Prostate gland (tissue), 2 donors: Measurements from ENCODE around the gene ENTPD8. TPM values are rescaled to one million over a fixed set of nuclear protein-coding genes. Genes with fewer than 3 reads are reported as not detected.
A peak's percentile ranks its signal among the peaks of the same experiment; 100 is the strongest.

ENCODE experiments used
- DNase-seq: peaks from one replicate; pipeline ENCODE4 v3.0.0-alpha.2; 2019; ENCODE audit warnings: low spot score
- H3K27ac ChIP-seq, 2 donors: fragments of 200-600 bp; sonication (generic); 2 replicates each; pipeline ENCODE4 v1.5.1; 2017 to 2019
- H3K27me3 ChIP-seq: fragments of 200-600 bp; sonication (generic); replicated peaks from 2 replicates; pipeline ENCODE4 v1.5.1; 2019; ENCODE audit not compliant: insufficient read depth
- H3K36me3 ChIP-seq, 2 donors: fragments of 200-600 bp; sonication (generic); 1 replicate in 1 of 2; 2 replicates in 1 of 2; pipeline versions ENCODE4 v1.5.1 to v1.8.1; 2017 to 2019
- H3K4me1 ChIP-seq: fragments of 200-600 bp; sonication (generic); replicated peaks from 2 replicates; pipeline ENCODE4 v1.5.1; 2019
- H3K4me3 ChIP-seq, 2 donors: fragments of 200-600 bp; sonication (generic); 2 replicates each; pipeline ENCODE4 v1.5.1; 2017 to 2019
- H3K9me3 ChIP-seq: fragments of 200-600 bp; sonication (generic); 2 replicates; pipeline ENCODE4 v1.5.1; 2017
- POLR2A ChIP-seq: fragments of 450-650 bp; IDR thresholded peaks from one replicate; pipeline ENCODE4 v1.6.1; 2016; ENCODE audit warnings: antibody characterized with exemption, mild to moderate bottlenecking
- POLR2AphosphoS5 ChIP-seq: sonication (generic); formaldehyde crosslinking; IDR thresholded peaks from one replicate; pipeline ENCODE4 v1.6.1; 2017; ENCODE audit warnings: antibody characterized with exemption
- WGBS: methylation state at CpG from one replicate; pipeline ENCODE4 v1.1.5; 2018; 5-methylcytosine and 5-hydroxymethylcytosine counted together
- intact Hi-C: fragments of 100-400 bp; cut with DNase I; formaldehyde crosslinking; loops from one replicate; pipeline ENCODE4 v1.14.2; 2022
- total RNA-seq, 2 donors: library from RNA; depleted of rRNA; stranded (reverse); fragments of >200 nt; gene quantifications; one replicate each; pipeline ENCODE4 v1.1.0, GENCODE V29; 2016
- TF ChIP-seq, protein P1 (sequence below), 4 experiments: fragments of 200-600 bp in 2 of 4; fragments of 450-650 bp in 2 of 4; sonication (generic) in 2 of 4; IDR thresholded peaks; 1 replicate in 3 of 4; 2 replicates in 1 of 4; pipeline ENCODE4 v1.5.1; 2016 to 2019; ENCODE audit warnings: antibody characterized with exemption in 4 of 4, mild to moderate bottlenecking in 2 of 4, moderate library complexity in 2 of 4

Gene ENTPD8
- total RNA-seq, 2 donors from 2014 or later = 1.8 TPM

DNA sequence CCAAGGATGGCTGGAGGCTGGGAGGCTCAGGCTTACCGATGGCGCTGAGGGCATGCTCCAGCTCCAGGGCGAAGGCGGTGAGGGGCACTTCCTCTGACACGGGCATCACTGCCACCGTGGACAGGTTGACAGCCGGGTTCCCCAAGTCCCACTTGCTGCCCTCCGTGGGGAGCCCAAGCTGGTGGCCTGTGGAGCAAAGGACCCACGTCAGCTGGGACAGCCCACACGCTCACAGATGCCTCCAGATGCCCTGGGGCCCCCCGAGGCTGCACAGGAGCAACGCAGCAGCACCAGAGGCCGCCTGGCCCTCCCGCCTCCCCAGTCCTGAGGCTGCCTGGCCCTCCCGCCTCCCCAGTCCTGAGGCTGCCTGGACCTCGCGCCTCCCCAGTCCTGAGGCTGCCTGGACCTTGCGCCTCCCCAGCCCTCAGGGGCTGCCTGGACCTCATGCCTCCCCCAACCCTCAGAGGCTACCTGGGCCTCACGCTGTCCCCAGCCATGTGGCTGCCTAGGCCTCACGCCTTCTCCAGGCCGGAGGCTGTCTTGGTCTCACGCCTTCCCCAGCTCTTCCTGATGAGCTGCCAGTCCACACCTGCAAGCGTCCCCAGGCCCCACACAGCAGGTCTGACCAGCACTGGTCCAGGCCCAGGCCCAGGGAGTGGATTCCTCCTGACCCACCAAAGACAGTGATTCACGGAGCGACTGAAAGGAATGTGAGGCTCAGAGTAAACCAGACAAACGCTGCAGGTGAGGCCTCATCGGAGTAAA, 43.6 kb upstream of the ENTPD8 start:
- Histone ChIP-seq H3K4me1 (peaks cover 4% of the 10 kb centered on the region), H3K9me3 (no peaks in the 10 kb centered on the region), H3K27ac (peak overlapping the region in 1 of 2 donors; percentile 51), H3K36me3 (no peaks in the 10 kb centered on the region), H3K4me3 (no peak overlapping the region), H3K27me3 (no peaks in the 10 kb centered on the region)
- intact Hi-C loops = no loop called here
- no peak for DNase-seq
- TF ChIP-seq, protein P1, sequence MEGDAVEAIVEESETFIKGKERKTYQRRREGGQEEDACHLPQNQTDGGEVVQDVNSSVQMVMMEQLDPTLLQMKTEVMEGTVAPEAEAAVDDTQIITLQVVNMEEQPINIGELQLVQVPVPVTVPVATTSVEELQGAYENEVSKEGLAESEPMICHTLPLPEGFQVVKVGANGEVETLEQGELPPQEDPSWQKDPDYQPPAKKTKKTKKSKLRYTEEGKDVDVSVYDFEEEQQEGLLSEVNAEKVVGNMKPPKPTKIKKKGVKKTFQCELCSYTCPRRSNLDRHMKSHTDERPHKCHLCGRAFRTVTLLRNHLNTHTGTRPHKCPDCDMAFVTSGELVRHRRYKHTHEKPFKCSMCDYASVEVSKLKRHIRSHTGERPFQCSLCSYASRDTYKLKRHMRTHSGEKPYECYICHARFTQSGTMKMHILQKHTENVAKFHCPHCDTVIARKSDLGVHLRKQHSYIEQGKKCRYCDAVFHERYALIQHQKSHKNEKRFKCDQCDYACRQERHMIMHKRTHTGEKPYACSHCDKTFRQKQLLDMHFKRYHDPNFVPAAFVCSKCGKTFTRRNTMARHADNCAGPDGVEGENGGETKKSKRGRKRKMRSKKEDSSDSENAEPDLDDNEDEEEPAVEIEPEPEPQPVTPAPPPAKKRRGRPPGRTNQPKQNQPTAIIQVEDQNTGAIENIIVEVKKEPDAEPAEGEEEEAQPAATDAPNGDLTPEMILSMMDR (IDR thresholded peaks at IDR 0.05) = no peak
- 91% methylated on average over 22 of the region's 27 CpGs for WGBS

- WGBS = 65% methylated on average over 26 of the region's 26 CpGs
- Histone ChIP-seq H3K9me3 (no peaks in the 10 kb centered on the region), H3K27ac (peak overlapping the region; percentile 68 to 73), H3K27me3 (no peaks in the 10 kb centered on the region), H3K4me1 (peaks cover 4% of the 10 kb centered on the region), H3K4me3 (no peak overlapping the region), H3K36me3 (no peaks in the 10 kb centered on the region)
- intact Hi-C loops = no loop called here
- peak; percentile 88 for DNase-seq
- TF ChIP-seq POLR2AphosphoS5 = peak; percentile 96
- no peak for TF ChIP-seq POLR2A
Observed at GRCh38 chr9:137482094-137482781, 41.1 kb upstream of the ENTPD8 start.

- intact Hi-C loops = no loop called here
- 96% methylated on average over 34 of the region's 38 CpGs for WGBS
- Histone ChIP-seq H3K4me3 (no peak overlapping the region), H3K9me3 (no peaks in the 10 kb centered on the region), H3K27me3 (no peaks in the 10 kb centered on the region), H3K36me3 (no peaks in the 10 kb centered on the region), H3K27ac (peak overlapping the region; percentile 68 to 73), H3K4me1 (peaks cover 4% of the 10 kb centered on the region)
- DNase-seq = no peak
- TF ChIP-seq, protein P1 (IDR thresholded peaks at IDR 0.05) = no peak
- no peak for TF ChIP-seq POLR2AphosphoS5
- TF ChIP-seq POLR2A = no peak
Observed at GRCh38 chr9:137480686-137481683, 39.8 kb upstream of the ENTPD8 start.

DNA sequence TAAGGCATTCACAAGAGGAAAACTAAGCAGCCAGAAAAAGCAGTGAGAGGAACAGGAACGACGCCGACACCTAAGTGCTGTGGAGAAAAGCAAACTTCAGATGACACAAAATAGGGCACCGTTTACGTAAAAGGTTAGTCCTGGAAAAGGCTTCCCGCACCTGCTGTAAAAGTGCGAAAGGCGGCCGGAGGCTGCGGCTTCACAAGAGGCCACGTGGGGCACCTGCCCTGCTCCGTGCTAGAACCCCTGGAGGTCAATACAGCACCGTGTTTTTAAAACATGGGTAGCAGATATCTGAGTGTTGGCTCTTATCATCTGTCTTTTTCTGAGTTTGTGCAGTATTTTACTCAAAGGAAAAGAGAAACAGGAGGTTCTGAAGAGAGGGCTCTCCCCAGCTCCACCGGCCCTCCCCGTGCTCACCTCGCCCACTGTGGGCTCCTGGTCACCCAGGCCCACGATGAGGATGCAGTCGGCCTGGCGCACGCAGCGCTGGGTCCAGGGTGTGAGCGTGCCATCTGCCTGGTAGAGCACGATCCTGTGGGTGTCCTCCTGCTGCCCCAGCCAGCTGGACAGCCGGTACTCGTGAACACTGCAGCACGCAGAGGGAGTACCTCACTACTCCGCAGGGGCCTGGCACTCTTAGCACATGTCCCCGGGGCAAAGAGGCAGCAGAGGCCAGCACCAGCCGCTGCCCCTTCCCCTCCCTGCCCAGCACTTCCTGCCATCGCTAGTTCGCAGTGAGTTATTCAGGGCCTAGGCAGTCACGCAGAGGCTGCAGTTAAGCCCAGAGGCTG, 38.9 kb upstream of the ENTPD8 start:
- no peaks in the 10 kb centered on the region for H3K27me3 ChIP-seq
- H3K36me3 ChIP-seq = no peaks in the 10 kb centered on the region
- intact Hi-C loops = no loop called here
- H3K9me3 ChIP-seq = no peaks in the 10 kb centered on the region
- no peak overlapping the region for H3K27ac ChIP-seq
- peaks cover 4% of the 10 kb centered on the region for H3K4me1 ChIP-seq
- WGBS = 86% methylated on average over 32 of the region's 32 CpGs
- TF ChIP-seq, protein P1 (IDR thresholded peaks at IDR 0.05) = no peak
- TF ChIP-seq POLR2A (no peak), POLR2AphosphoS5 (no peak)
- DNase-seq = no peak
- H3K4me3 ChIP-seq = no peak overlapping the region
